Activated T-cell treated with anti-CD3 and anti-CD28 coated beads for 24 hours (primary cell): ENCODE measurements around the gene LARGE1.

ENCODE experiments used
- DNase-seq: peaks from one replicate; pipeline ENCODE4 v3.0.0-alpha.2; 2020; ENCODE audit warnings: low read depth

Gene LARGE1

GRCh38 chr22:33656808-33657628 lies 263.3 kb downstream of the LARGE1 start:
- no peak for DNase-seq

DNA sequence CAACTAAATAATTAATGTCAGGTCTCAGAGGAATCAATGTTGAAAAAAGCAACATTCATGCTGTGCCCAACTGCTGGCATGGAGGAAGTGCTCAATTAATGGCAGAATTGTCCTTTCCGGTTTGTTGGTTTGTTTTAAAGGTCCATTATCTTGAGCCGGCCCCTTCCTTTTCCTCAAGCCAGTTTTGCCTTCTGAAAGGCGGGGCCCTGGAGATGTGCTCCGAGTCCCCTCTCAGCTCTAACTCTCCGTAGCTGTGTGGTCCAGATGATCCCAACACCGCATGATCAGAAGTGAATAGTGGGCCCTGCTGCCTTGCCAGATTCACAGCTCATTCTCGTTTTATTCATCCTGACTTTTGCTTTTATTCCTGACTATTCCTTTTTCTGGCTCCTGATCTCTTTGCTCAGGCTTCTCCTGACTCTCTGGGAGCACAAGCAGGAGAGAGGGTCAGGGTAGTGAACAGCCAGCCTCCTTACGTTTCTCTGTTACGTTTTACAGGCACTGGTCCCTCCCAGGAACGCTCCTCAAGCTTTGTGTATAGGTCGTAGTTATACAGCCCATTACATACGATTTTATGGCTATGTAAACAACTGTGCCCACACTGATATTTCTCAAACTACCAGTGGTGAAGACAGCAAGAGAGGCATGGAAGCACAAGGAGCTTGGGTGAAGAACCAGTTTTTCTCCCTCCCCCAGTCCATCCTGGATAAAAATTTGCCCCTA lies 265.9 kb downstream of the LARGE1 start:
- no peak for DNase-seq

DNA sequence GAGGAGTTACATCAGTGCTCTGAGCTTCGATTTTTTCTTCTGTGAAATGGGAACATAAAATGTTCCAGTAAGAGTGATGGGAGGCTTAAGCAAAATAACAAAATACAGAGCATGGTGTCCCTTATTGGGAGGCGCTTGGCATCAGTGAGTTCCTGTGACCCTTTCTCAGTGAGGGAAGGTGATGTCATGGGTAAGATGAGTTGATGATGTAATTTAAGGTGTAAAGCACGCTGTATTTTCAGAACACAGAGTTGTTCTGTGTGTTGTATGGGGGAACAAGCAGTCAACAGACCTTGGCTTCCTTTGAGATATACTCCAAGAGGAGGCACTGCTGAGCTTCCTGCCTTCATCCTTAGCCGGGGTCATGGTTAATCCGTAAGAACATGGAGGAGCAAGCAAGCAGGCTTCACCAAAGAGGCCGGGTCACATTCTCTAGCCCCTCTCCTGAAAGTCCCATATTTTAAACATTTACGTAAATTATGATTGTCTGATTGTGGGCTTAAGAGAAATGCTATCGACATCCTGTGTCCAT lies 266.7 kb downstream of the LARGE1 start:
- no peak for DNase-seq

DNA sequence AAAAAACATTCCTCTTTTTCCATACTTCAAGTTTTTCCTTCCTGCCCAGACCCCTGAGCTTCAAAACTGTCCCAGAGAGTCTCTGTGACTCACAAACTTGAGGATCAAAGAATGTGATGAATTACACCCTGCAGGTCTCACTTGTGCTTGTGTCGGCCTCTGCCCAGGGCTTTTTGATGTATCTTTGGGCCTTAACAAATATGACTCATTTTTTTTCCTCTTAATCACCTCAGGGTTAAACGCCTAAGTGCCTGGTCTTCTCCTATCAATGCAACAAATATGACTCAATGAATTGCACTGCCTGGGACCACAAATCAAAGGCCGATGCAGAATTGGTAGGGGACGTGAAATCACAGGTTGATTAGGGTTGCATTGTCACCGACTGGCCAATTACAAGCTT lies 267.7 kb downstream of the LARGE1 start:
- DNase-seq, result no peak

DNA sequence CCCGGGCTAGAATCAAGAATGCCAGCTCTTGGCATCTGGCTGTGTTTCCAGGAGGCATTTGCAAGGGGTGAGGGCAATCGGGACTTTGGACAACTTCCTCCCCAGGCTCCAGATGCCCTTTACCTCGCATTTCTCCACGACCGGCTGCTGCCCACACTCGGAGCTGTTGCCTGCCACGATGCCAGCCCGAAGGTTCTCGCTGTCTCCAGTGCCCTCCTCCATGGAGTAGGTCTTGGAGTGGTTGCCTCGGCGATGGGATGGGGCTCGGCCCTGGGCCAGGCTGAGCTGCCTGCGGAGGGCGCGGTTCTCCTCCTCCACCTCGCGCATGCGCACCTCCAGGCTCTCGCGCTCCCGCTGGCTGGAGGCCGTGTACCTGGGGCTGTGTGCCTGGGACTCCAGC lies 270.0 kb downstream of the LARGE1 start:
- no peak for DNase-seq

- DNase-seq, result no peak
Observed at GRCh38 chr22:33648478-33648877, 271.8 kb downstream of the LARGE1 start.

- DNase-seq, result no peak
Observed at GRCh38 chr22:33640900-33641299, 279.4 kb downstream of the LARGE1 start.

DNA sequence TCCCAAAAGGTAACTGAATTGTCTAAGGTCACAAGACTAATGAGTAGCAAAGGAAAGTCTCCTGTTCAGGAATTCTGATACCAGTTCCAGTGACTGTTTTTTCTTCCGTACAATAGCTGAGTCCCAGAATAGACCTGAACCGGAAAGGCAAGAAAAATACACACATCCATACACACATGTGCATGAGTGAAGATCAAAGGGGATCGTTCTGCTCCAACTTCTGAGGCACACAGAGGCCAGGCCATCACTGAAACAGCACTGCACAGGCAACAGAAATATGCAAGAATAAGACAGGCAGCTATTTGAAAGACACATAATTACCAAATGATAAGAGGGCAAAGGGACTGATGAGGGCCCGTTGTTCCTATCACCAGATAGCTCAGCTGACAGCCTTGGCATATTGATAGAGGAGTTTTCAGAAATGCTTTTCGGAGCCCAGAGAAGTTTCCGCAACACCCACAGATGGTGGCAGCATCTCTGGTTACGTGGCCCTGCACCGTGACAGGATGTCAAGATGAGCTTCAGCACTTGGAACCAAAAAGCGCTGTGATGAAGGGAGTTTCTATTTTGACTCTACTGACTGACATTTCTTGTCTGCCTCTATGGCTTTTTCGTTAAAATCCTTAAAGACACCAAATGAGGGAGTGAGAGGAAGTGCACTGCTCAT lies 280.6 kb downstream of the LARGE1 start:
- no peak for DNase-seq

- no peak for DNase-seq
Observed at GRCh38 chr22:33635766-33636165, 284.5 kb downstream of the LARGE1 start.

GRCh38 chr22:33631777-33632176 lies 288.5 kb downstream of the LARGE1 start:
- DNase-seq, result no peak

DNA sequence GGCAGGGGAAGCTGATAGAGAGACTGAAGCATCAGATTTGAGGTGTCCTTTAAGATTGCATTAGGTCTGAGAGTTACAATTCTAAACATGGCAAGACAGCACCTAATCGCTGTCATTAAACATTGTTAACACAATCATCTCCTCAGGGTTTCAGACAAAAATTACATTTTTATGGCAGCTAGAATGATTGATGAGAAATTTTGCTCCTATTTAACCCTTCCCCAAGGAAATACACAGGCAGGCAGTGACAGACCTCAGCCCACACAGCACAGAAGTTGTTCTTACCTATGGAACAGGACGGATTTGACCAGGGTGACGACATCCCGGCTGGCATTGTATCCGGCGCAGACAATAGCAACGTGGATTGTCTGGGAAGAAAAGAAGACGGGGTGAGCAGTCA lies 294.3 kb downstream of the LARGE1 start:
- DNase-seq, result no peak

- DNase-seq, result no peak
Observed at GRCh38 chr22:33620085-33620484, 300.2 kb downstream of the LARGE1 start.

DNA sequence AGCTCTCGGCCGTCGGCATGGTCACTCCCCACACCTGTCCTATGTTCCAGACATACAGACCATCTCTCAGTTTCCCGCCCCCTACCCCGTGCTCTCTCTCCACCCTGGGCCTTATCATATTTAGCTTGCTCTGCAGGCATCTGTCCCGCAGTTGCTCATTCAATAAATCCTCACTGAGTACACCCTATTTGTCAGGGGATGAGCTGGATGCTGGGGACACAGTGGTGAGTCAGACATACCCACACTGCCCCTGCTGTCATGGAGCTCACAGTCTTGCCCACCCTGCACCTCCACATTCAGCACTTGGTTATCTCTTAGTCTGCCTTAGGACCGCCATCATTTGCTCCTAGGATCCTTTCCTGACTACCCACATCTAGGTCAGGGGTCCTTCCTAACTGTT lies 313.8 kb downstream of the LARGE1 start:
- no peak for DNase-seq

- DNase-seq, result no peak
Observed at GRCh38 chr22:33605666-33606065, 314.6 kb downstream of the LARGE1 start.

DNA sequence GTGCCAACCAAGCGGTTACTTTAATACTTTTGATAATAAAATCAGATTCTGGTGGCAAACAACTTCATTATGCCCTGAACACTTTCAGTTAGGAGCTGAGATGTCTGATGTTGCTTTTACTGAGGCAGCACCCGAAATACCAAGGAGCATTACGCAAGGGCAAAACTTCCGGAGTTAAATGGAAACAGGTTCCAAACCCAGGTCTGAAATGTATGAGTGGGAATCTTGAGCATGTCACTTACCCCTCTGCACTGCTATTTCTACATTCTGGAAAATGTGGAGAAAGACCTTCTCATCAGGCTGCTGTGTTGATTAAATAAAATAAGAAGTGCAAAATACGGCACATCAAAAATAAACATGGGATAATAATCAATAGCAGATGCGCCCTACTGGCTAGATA lies 315.1 kb downstream of the LARGE1 start:
- no peak for DNase-seq

DNA sequence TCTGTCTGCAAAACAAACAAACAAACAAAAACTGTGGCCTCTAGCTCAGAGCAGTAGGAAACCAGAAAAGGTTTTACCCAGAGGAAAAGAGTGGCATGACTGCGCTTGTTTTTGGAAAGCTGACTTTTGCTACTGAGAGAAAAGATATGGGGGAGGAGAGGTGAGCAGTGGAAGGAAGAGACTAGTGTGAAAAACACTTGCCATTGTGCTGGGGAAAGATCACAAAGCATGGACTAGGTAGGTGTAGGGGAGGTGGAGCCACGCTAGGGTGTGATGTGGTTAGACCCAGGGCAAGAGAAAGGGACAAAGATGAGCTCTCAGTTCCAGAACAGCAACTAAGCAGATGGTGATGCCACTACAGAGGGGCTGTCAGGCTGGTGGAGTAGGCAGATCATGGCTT lies 319.2 kb downstream of the LARGE1 start:
- DNase-seq, result no peak

- DNase-seq, result no peak
Observed at GRCh38 chr22:33600595-33600994, 319.7 kb downstream of the LARGE1 start.

GRCh38 chr22:33600113-33600512 lies 320.2 kb downstream of the LARGE1 start:
- DNase-seq, result no peak

- no peak for DNase-seq
Observed at GRCh38 chr22:33599596-33599995, 320.7 kb downstream of the LARGE1 start.

GRCh38 chr22:33598821-33599220 lies 321.5 kb downstream of the LARGE1 start:
- no peak for DNase-seq

- DNase-seq, result no peak
Observed at GRCh38 chr22:33597274-33597985, 322.8 kb downstream of the LARGE1 start.

GRCh38 chr22:33593818-33594217 lies 326.5 kb downstream of the LARGE1 start:
- DNase-seq, result no peak
